OCI-LY1 (cell line): ENCODE measurements around the gene MYOT.

Experiments
- CTCF ChIP-seq: fragments of 200-600 bp; sonication (generic), shearing (Covaris generic); IDR thresholded peaks from 2 replicates; pipeline ENCODE4 v1.5.1; 2017; ENCODE audit warnings: mild to moderate bottlenecking, antibody characterized with exemption, low read length, moderate library complexity, mixed read lengths
- EZH2 ChIP-seq: fragments of 200-600 bp; sonication (generic), shearing (Covaris generic); IDR thresholded peaks from 2 replicates; pipeline ENCODE4 v1.8.0; 2017; ENCODE audit warnings: borderline replicate concordance, mixed run types, mild to moderate bottlenecking, antibody characterized with exemption, low read length, moderate library complexity, mixed read lengths

GRCh38 chr5:137899493-137899892 is 31.8 kb downstream of the MYOT start:
- TF ChIP-seq CTCF: no peak
- TF ChIP-seq EZH2: no peak
